GM10847 (cell line): ENCODE measurements around the gene S1PR4.
A peak's percentile ranks its signal among the peaks of the same experiment; 100 is the strongest.

Experiments used
- POLR2A ChIP-seq: IDR thresholded peaks from 2 replicates; pipeline ENCODE4 v1.6.1; 2011; ENCODE audit not compliant: insufficient read length; ENCODE audit errors: extremely low read depth

The S1PR4 gene

DNA sequence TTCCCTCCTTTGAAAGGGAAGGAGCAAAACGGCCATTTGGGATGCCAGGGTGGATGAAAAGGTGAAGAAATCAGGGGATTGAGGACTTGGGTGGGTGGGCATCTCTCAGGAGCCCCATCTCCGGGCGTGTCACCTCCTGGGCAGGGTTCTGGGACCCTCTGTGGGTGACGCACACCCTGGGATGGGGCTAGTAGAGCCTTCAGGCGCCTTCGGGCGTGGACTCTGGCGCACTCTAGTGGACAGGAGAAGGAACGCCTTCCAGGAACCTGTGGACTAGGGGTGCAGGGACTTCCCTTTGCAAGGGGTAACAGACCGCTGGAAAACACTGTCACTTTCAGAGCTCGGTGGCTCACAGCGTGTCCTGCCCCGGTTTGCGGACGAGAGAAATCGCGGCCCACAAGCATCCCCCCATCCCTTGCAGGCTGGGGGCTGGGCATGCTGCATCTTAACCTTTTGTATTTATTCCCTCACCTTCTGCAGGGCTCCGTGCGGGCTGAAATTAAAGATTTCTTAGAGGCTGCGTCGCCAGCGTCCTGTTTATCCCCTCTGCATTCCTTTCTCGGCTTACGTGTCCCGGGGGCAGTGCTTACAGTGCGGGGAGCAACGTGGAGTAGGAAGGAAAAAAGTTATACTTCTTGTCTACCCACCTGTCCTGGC is 15.2 kb upstream of the S1PR4 start:
- no peak for TF ChIP-seq POLR2A

DNA sequence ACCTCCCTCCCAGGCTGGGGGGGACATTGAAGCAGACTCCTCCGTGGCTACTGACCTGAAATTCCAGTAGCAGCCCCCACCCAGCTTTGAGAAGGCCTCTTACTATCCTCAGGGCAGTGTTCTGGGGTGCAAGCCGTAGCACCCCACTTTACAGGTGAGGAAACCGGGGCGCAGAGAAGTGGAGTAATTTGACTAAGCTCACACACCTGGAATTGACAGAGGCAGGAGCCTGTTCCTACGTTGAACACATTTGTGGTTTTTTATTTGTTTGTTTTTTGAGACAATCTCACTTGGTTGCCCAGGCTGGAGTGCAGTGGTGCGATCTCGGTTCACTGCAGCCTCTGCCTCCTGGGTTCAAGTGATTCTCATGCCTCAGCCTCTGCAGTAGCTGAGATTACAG is 14.6 kb upstream of the S1PR4 start:
- TF ChIP-seq POLR2A, result no peak

DNA sequence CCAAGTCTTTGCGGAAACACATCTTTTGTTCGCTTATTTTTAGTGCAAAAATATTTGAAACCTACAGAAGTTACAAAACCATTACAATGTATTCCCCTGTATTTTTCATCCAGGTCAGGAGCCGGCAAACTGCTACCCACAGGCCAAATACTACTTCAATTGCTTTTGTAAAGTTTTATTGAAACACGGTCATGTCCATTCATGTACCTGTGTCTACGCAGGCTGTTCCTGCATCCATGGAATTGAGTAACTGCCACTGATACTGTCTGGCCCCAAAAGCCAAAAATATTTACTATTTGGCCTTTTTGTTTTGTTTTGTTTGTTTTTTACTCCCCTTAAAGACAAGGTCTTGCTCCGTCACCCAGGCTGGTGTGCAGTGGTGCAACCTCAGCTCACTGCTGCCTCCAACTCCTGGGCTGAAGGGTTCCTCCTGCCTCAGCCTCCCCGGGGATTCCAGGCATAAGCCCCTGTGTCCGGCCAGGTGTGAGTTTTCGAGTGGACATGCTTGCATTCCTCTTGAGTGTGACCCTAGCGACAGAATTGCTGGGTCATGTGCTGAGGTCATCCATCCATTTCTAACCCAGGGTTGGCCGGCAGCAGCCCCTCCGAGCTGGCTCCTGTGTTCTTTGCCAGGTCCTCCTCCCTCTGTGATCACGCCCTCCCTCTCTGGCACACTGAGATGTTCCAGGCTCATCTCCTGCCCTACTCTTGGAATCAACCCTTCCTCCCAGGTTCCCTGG is 10.9 kb upstream of the S1PR4 start:
- TF ChIP-seq POLR2A, result no peak

DNA sequence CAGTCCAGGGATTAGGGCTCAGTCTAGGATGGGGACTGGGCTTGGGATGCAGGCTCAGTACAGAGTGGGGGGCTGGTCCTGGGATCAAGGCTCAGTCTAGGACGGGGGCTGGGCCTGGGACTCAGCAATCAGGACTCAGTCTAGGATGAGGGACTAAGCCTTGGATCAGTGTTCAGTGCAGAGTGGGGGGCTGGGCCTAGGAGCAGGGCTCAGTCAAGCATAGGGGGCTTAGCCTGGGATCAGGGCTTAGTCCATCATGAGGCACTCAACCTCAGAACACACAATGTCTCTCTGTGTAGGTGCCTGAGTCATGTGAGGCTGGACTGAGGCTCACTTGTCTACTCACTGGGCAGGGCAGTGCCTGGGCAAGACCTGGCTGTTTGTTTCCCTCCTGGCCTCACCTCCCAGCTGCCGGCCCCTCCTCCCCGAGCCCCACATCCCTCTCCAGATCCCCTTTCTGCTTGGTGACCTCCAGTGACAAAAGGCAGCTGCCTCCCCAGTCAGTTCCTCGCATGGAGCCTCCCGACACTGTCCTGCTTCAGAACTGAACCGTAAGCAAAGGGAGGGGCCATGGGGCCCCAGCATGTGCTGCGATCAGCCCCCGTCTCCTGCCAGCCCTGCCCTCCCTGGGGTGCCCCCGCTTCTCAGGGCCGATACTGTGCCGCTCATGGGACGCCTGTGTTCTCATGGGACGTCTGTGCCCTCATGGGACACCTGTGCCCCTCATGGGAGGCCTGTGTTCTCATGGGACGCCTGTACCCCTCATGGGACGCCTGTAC is 6.5 kb upstream of the S1PR4 start:
- no peak for TF ChIP-seq POLR2A

DNA sequence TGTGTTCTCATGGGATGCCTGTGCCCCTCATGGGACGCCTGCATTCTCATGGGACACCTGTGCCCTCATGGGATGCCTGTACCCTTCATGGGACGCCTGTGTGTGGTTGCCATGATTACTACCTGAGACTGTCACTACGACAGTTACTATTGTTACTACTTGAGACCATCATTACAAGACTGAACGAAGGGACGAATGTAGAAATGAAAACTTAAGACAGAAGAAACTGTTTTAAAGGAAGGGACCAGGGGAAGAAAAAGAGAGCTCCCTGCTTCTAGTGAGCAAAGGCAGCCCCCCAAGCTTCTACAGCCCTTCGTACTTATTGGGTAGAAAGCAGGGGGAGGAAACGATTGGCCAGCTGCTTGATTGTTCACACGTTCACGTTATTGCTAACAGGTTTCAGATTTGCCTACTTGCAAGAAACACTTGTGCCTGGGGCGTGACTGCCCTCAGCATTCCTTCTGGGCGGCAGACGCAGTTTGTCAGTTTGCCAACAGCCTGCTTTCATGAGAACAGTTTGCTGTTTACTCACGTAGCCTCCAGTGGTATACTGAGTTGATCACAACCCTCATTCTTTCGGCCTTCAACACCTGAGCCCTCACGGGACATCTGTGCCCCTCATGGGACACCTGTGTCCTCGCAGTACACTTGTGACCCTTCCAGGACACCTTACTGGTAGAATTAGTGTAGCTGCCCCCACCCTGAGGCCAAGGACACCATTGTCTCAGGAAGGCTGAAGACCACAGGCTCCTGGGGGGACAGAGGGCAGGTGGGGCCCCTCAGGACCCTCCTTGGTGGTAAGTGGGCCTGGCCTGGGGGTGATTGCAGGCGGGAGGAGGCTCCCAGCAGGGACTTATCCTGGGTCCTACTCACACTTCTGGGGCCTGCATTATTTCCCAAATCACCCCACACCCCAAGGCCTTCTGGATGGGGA is 2.5 kb upstream of the S1PR4 start:
- no peak for TF ChIP-seq POLR2A

DNA sequence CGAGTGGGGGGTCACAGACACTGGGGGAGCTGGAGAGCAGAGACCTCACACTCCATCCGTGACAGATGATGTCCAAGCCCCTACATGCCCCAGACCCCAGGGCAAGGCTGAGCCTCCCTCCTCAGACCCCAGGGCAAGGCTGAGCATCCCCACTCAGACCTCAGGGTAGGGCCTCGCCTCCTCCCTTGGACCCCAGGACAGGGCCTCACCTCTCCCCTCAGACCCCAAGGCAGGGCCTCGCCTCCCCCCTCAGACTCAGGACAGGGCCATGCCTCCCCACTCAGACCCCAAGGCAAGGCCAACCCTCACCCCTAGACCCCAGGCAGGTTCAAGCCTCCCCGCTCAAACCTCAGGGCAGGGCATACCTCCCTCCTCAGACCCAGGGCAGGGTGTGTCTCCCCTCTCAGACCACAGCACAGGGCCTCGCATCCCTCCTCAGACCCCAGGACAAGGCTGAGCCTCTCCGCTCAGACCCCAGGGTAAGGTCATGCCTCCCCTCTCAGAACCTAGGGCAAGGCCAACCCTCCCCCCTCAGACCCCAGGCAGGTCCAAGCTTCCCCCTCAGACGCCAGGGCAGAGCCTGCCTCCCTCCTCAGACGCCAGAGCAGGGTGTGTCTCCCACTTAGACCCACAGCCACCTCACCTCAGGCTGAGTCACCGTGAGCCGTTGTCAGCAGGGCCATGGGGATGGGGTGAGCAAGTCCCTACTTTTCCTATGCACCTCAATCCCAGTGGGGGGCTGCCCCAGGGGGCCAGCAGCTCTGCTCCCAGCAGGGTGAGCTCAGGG is 1.7 kb upstream of the S1PR4 start:
- no peak for TF ChIP-seq POLR2A

DNA sequence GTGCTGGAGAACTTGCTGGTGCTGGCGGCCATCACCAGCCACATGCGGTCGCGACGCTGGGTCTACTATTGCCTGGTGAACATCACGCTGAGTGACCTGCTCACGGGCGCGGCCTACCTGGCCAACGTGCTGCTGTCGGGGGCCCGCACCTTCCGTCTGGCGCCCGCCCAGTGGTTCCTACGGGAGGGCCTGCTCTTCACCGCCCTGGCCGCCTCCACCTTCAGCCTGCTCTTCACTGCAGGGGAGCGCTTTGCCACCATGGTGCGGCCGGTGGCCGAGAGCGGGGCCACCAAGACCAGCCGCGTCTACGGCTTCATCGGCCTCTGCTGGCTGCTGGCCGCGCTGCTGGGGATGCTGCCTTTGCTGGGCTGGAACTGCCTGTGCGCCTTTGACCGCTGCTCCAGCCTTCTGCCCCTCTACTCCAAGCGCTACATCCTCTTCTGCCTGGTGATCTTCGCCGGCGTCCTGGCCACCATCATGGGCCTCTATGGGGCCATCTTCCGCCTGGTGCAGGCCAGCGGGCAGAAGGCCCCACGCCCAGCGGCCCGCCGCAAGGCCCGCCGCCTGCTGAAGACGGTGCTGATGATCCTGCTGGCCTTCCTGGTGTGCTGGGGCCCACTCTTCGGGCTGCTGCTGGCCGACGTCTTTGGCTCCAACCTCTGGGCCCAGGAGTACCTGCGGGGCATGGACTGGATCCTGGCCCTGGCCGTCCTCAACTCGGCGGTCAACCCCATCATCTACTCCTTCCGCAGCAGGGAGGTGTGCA is 587 bp downstream of the S1PR4 start:
- no peak for TF ChIP-seq POLR2A

DNA sequence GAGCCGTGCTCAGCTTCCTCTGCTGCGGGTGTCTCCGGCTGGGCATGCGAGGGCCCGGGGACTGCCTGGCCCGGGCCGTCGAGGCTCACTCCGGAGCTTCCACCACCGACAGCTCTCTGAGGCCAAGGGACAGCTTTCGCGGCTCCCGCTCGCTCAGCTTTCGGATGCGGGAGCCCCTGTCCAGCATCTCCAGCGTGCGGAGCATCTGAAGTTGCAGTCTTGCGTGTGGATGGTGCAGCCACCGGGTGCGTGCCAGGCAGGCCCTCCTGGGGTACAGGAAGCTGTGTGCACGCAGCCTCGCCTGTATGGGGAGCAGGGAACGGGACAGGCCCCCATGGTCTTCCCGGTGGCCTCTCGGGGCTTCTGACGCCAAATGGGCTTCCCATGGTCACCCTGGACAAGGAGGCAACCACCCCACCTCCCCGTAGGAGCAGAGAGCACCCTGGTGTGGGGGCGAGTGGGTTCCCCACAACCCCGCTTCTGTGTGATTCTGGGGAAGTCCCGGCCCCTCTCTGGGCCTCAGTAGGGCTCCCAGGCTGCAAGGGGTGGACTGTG is 1.2 kb downstream of the S1PR4 start:
- TF ChIP-seq POLR2A, result no peak

DNA sequence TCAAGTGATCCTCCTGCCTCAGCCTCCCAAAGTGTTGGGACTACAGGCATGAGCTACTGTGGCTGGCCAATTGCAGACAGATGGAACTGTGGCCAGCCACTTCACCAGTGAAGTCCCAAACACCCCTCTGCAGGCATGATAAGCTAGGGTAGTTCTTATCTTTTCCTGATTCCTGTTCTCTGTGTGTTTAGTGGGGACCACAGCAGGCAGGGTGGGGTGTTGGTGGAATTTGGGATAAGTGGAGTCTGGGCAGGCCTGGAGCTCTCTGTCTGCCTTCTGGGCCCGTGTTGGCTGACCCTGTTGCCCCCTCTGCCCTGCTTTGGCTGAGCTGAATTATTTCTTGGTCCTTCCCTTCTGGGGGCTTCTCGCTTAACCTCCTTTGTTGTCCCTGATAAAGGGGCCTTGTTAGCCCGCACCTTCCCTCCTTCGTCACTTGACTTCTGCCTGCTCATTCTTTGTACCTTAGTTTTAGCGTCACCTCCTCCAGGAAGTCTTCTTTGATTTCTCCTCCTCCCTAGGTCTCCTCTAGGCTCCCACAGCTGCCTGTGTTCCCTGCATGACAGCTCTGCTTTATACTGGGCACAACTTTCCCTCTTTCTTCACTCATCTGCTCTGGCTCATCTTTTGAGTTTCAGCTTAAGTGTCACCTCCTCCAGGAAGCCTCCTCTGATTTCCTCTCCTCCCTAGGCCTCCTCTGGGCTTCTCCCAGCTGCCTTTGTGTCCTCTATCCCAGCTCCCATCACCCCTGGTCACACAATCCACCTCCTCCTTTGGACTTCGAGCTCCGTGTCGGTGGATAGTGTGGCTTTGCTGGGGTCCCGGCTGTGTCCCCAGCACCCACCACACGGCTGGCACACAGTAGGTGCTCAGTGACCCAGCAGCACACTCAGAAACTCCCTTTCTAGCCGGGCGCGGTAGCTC is 5.4 kb downstream of the S1PR4 start:
- TF ChIP-seq POLR2A, result no peak

DNA sequence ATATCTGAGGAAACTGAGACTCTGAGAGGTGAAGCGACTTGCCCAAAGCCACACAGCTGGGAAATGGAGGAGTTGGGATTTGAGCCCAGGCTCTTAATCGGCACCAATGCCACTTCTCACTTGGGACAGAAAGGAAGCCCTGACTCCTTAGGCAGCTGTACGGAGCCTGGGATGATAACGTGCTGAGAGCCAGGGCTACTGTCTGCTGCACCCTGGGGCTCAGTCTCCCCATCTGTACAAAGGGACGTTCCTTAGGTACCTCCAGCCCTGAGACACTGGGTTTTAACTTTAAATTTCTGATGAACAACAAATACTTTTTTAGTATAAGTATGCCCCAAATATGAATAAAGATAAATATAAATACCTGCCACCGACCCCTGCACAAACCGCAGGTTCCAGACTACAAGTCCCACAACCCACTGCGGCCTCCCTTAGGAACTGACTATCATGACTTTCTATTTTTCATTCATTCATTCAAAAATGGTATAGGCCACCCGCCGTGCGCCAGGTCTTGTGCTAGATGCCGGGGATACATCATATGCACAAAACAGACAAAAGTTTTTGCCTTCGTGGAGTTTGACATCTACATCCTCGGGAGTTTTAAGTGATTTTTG is 6.4 kb downstream of the S1PR4 start:
- no peak for TF ChIP-seq POLR2A

DNA sequence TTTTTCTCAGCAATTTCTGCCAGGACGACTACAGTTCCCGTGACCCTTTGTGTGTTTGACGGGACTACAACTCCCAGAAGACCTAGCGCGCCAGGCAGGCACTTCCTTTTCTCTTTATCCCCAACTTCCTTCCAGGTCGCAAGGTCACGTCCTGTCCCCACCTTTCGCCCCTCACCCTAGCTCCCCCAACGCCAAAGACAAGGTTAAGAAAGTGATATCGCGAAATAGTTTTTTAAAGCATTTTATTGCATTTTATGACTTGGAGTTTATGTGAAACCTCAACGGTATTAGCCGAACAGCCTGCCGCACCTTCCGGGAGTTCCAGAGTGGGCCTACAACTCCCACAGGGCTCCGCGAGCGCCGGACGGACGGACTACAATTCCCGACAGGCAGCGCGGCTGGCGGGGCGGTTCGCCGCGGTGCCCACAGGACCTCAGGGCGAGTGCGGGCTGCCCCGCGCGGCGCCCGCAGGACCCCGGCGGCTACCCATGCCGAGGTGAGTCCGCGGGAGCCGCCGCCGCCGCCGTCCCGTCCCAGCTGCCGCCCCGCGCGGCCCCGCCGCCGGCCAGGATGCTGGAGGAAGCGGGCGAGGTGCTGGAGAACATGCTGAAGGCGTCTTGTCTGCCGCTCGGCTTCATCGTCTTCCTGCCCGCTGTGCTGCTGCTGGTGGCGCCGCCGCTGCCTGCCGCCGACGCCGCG is 7.0 kb downstream of the S1PR4 start, which contains the start of gene NCLN:
TSS of gene NCLN (plus strand) at position 470 of the 699 bp plus-strand sequence. CDS start at position 571, 101 bp downstream.
- TF ChIP-seq POLR2A, result peak; percentile 57
